Keratinocyte (primary cell): ENCODE data around the gene TFAP2E. TPM values are rescaled to one million over a fixed set of nuclear protein-coding genes. Genes with fewer than 3 reads are reported as not detected.

Experiments
- DNase-seq: peaks from one replicate; pipeline ENCODE4 v3.0.0-alpha.2; 2011; ENCODE audit warnings: low read depth, missing footprints, low spot score
- FAIRE-seq: peaks from 2 replicates; lab custom pipeline; 2011; peaks lifted over from hg19 to GRCh38; lab: Jason Lieb, UNC
- H2AFZ ChIP-seq: 2 replicates; pipeline ENCODE4 v1.6.0; 2012; ENCODE audit warnings: low read length, control low read depth, inconsistent platforms; ENCODE audit not compliant: control insufficient read depth
- H3K27ac ChIP-seq: 2 replicates; pipeline ENCODE4 v1.5.1; 2011; ENCODE audit warnings: low read length; ENCODE audit not compliant: control insufficient read depth, insufficient read depth
- H3K27me3 ChIP-seq: 3 replicates; pipeline ENCODE4 v1.6.0; 2011; ENCODE audit warnings: low read length; ENCODE audit not compliant: control insufficient read depth, insufficient read depth; ENCODE audit errors: extremely low read depth
- H3K36me3 ChIP-seq, 2 experiments: 2 replicates in 1 of 2; 3 replicates in 1 of 2; pipeline ENCODE4 v1.5.1; 2011; ENCODE audit warnings: low read length in 2 of 2, mild to moderate bottlenecking in 1 of 2; ENCODE audit not compliant: control insufficient read depth in 2 of 2, insufficient read depth in 2 of 2; ENCODE audit errors: extremely low read depth in 1 of 2
- H3K4me1 ChIP-seq: 3 replicates; pipeline ENCODE4 v1.5.1; 2011; ENCODE audit warnings: low read length; ENCODE audit not compliant: control insufficient read depth, insufficient read depth; ENCODE audit errors: extremely low read depth
- H3K4me2 ChIP-seq: 3 replicates; pipeline ENCODE4 v1.6.0; 2011; ENCODE audit warnings: low read depth, low read length; ENCODE audit not compliant: control insufficient read depth, insufficient read depth; ENCODE audit errors: extremely low read depth
- H3K4me3 ChIP-seq, 3 experiments: fragments of 200-600 bp in 1 of 3; sonication (generic) in 1 of 3; 2 replicates in 2 of 3; 3 replicates in 1 of 3; pipeline ENCODE4 v1.5.1; 2011 to 2016; ENCODE audit warnings: low read length in 3 of 3, mild to moderate bottlenecking in 3 of 3, control low read depth in 2 of 3, inconsistent platforms in 1 of 3, low read depth in 1 of 3, mixed read lengths in 1 of 3, mixed run types in 1 of 3, moderate library complexity in 1 of 3; ENCODE audit not compliant: control insufficient read depth in 2 of 3, insufficient read depth in 2 of 3; ENCODE audit errors: extremely low read depth in 1 of 3
- H3K79me2 ChIP-seq: 2 replicates; pipeline ENCODE4 v1.6.0; 2012; ENCODE audit warnings: low read length; ENCODE audit not compliant: control insufficient read depth, insufficient read depth
- H3K9ac ChIP-seq: 3 replicates; pipeline ENCODE4 v1.6.0; 2011; ENCODE audit warnings: low read length; ENCODE audit not compliant: control insufficient read depth, insufficient read depth; ENCODE audit errors: extremely low read depth
- H3K9me1 ChIP-seq: 3 replicates; pipeline ENCODE4 v1.6.0; 2011; ENCODE audit warnings: low read length; ENCODE audit not compliant: control insufficient read depth, insufficient read depth; ENCODE audit errors: extremely low read depth
- H3K9me3 ChIP-seq: 2 replicates; pipeline ENCODE4 v1.5.1; 2012; ENCODE audit warnings: low read depth, low read length; ENCODE audit not compliant: control insufficient read depth
- H4K20me1 ChIP-seq: 3 replicates; pipeline ENCODE4 v1.6.0; 2011; ENCODE audit warnings: low read length; ENCODE audit not compliant: control insufficient read depth, insufficient read depth; ENCODE audit errors: extremely low read depth
- EZH2 ChIP-seq: IDR thresholded peaks from one replicate; pipeline ENCODE4 v1.6.1; 2012; ENCODE audit warnings: inconsistent platforms, mild to moderate bottlenecking, low read length, moderate library complexity
- dilution Hi-C: fragments of 300-500 bp; cut with MboI; formaldehyde crosslinking; loops from one replicate; pipeline ENCODE4 v1.7.0; 2020; ENCODE audit warnings: low sequenced_read_pairs; ENCODE audit not compliant: extremely low pct_ligation_motif_present
- polyA plus RNA-seq, 5 experiments: library from polyadenylated mRNA; depleted of rRNA in 3 of 5; stranded (reverse) in 3 of 5; stranded (forward) in 1 of 5; unstranded in 1 of 5; fragments of >200 nt; gene quantifications; 1 replicate in 1 of 5; 2 replicates in 3 of 5; 3 replicates in 1 of 5; pipeline versions ENCODE4 v1.2.1 to v1.2.3, GENCODE V29; 2011 to 2012; ENCODE audit warnings: missing spikeins in 2 of 5, low read depth in 1 of 5, low replicate concordance in 1 of 5
- TF ChIP-seq, protein P1 (sequence below), 3 experiments: IDR thresholded peaks in 1 of 3; conservative IDR thresholded peaks in 1 of 3; optimal IDR thresholded peaks in 1 of 3; 2 replicates in 2 of 3; 3 replicates in 1 of 3; pipeline versions ENCODE3 to v1.5.1; 2011; ENCODE audit warnings: low read length in 3 of 3, mild to moderate bottlenecking in 3 of 3, moderate library complexity in 2 of 3, control low read depth in 1 of 3, inconsistent platforms in 1 of 3; ENCODE audit not compliant: insufficient read depth in 2 of 3; ENCODE audit errors: extremely low read depth in 1 of 3

TFAP2E gene
- polyA plus RNA-seq, 1 donor (not counting 4 experiments of a cell fraction or from before 2014, with no cell fraction given) = 0.26 TPM

DNA sequence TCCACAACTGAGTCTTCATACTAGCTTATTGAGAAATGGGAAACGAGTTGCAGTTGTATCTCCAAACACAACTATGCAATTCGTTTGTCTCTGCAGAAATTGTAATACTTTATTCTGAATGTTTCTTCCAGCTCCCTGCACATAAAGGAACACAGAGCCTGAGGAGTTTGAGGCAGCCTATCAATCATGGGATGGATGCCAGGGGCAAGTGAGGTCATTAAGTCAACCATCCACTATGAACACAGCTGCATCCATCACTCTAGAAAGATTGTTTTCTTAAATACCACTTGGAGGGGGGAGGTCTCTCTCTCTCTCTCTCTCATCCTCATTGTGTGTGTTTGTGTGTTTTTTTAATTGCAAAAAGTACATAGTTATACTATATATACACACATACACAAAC lies 71.1 kb downstream of the TFAP2E start:
- Histone ChIP-seq H3K9ac (no peak overlapping the region), H3K79me2 (peaks cover 22% of the 10 kb centered on the region), H3K9me1 (no peaks in the 10 kb centered on the region), H3K27me3 (peaks cover 7% of the 10 kb centered on the region), H2AFZ (no peak overlapping the region), H3K4me2 (no peak overlapping the region), H3K4me3 (no peak overlapping the region), H3K36me3 (no peaks in the 10 kb centered on the region), H3K27ac (no peak overlapping the region), H3K4me1 (peaks cover 5% of the 10 kb centered on the region), H4K20me1 (peaks cover 3% of the 10 kb centered on the region), H3K9me3 (no peaks in the 10 kb centered on the region)
- DNase-seq (no peak), FAIRE-seq (no peak)
- TF ChIP-seq, protein P1, sequence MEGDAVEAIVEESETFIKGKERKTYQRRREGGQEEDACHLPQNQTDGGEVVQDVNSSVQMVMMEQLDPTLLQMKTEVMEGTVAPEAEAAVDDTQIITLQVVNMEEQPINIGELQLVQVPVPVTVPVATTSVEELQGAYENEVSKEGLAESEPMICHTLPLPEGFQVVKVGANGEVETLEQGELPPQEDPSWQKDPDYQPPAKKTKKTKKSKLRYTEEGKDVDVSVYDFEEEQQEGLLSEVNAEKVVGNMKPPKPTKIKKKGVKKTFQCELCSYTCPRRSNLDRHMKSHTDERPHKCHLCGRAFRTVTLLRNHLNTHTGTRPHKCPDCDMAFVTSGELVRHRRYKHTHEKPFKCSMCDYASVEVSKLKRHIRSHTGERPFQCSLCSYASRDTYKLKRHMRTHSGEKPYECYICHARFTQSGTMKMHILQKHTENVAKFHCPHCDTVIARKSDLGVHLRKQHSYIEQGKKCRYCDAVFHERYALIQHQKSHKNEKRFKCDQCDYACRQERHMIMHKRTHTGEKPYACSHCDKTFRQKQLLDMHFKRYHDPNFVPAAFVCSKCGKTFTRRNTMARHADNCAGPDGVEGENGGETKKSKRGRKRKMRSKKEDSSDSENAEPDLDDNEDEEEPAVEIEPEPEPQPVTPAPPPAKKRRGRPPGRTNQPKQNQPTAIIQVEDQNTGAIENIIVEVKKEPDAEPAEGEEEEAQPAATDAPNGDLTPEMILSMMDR (optimal IDR thresholded peaks at IDR 0.05 in 1 of 3, IDR thresholded peaks at IDR 0.05 in 1 of 3, conservative IDR thresholded peaks at IDR 0.05 in 1 of 3; ENCODE audit: extremely low read depth in 1 of 3, insufficient read depth in 2 of 3, low read length in 3 of 3) = no peak
- TF ChIP-seq EZH2 = no peak
- dilution Hi-C loops = no loop called here

Other genes starting within 250 kb of the TFAP2E start
- 23.8 to 29.6 TPM (median 25.8 TPM) in 3 replicates for gene KIAA0319L, start 15.9 kb upstream of the TFAP2E start, polyA plus RNA-seq
- 10.5 to 16.6 TPM (median 15.9 TPM) in 3 replicates for gene NCDN, start 15.5 kb upstream of the TFAP2E start, polyA plus RNA-seq
- 95.5 to 108 TPM (median 104 TPM) in 3 replicates for gene PSMB2, start 68.2 kb downstream of the TFAP2E start, polyA plus RNA-seq
- gene C1orf216, start 145.6 kb downstream of the TFAP2E start, polyA plus RNA-seq = 10.0 to 10.4 TPM (median 10.1 TPM) in 3 replicates
- gene CLSPN, start 196.7 kb downstream of the TFAP2E start, polyA plus RNA-seq = 0.98 to 7.7 TPM (median 4.7 TPM) in 3 replicates
- 5.2 to 7.7 TPM (median 6.3 TPM) in 3 replicates for gene AGO4, start 234.7 kb downstream of the TFAP2E start, polyA plus RNA-seq